ENCODE data around the gene PTH2.

DNA sequence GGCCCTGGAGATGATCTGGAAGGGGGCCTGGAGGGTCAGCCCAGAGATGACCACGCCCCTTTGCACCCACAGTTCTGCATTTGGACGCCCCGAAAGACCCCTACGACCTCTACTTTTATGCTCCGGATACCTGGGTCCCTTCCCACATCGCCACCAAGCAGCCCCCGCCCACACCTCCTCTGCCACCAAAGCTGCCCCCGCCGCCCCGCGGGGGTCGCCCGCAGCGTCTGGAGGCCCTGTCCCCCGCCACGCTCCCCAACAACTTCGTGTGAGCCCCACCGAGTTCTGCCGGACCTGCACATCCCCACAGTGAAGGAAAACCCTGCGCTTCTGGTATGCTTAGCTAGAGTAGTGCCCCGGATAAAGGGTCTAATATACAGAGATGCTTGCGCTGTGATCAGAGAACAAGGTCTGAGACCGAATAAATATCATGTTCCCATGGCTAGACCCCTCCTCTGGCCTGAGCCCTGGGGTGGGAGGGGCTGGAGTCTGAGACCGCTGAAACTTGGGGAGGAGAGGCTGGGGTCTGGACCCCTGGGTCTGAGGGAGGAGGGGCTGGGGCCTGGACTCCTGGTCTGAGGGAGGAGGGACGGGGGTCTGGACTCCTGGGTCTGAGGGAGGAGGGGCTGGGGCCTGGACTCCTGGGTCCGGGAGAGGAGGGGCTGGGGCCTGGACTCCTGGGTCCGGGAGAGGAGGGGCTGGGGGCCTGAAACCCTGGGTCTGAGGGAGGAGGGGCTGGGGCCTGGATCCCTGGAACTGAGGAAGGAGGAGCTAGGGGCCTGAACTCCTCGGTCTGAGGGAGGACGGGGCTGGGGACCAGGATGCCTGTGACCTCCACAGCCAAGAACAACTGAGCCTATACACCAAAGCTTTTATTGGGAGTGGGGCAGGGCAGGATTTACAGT lies 5.6 kb upstream of the PTH2 start:
- no peak for TF ChIP-seq EZH2phosphoT487 (IDR thresholded peaks at IDR 0.05; ENCODE audit: low read length)
- TF ChIP-seq, protein P1, sequence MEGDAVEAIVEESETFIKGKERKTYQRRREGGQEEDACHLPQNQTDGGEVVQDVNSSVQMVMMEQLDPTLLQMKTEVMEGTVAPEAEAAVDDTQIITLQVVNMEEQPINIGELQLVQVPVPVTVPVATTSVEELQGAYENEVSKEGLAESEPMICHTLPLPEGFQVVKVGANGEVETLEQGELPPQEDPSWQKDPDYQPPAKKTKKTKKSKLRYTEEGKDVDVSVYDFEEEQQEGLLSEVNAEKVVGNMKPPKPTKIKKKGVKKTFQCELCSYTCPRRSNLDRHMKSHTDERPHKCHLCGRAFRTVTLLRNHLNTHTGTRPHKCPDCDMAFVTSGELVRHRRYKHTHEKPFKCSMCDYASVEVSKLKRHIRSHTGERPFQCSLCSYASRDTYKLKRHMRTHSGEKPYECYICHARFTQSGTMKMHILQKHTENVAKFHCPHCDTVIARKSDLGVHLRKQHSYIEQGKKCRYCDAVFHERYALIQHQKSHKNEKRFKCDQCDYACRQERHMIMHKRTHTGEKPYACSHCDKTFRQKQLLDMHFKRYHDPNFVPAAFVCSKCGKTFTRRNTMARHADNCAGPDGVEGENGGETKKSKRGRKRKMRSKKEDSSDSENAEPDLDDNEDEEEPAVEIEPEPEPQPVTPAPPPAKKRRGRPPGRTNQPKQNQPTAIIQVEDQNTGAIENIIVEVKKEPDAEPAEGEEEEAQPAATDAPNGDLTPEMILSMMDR (IDR thresholded peaks at IDR 0.05; ENCODE audit: low read length): no peak

Measured in MM.1S (cell line).